Suprapubic skin (tissue), 4 donors: Measurements from ENCODE around the gene BUD13.

Experiments used
- CTCF ChIP-seq, 2 donors: fragments of 200-600 bp in 1 of 2; fragments of 450-650 bp in 1 of 2; sonication (generic) in 1 of 2; IDR thresholded peaks; one replicate each; pipeline ENCODE4 v1.5.1; 2016 to 2019; ENCODE audit warnings: antibody characterized with exemption in 2 of 2, mild to moderate bottlenecking in 1 of 2, moderate library complexity in 1 of 2
- EP300 ChIP-seq: sonication (generic); formaldehyde crosslinking; IDR thresholded peaks from one replicate; pipeline ENCODE4 v1.6.1; 2017; ENCODE audit warnings: antibody characterized with exemption
- POLR2A ChIP-seq, 2 donors: fragments of 450-650 bp; IDR thresholded peaks; one replicate each; pipeline ENCODE4 v1.6.1; 2017; ENCODE audit warnings: antibody characterized with exemption in 2 of 2, mild to moderate bottlenecking in 2 of 2, moderate library complexity in 2 of 2
- POLR2AphosphoS5 ChIP-seq, 3 donors: sonication (generic); formaldehyde crosslinking; IDR thresholded peaks; one replicate each; pipeline ENCODE4 v1.6.1; 2017; ENCODE audit warnings: antibody characterized with exemption in 3 of 3

- TF ChIP-seq CTCF (IDR thresholded peaks at IDR 0.05) (no peak), POLR2AphosphoS5 (IDR thresholded peaks at IDR 0.05) (no peak), POLR2A (IDR thresholded peaks at IDR 0.05) (no peak), EP300 (no peak)
Measured at GRCh38 chr11:116796548-116796947, 23.8 kb upstream of the BUD13 start.
